ENCODE data around the gene TRIM33.
A peak's percentile ranks its signal among the peaks of the same experiment; 100 is the strongest.

TRIM33 gene

GRCh38 chr1:114352797-114353196, 158.2 kb downstream of the TRIM33 start:
- H3K4me3 ChIP-seq (replicated peaks in 1 of 2; ENCODE audit: low read depth in 2 of 2, low read length in 2 of 2), result no peak overlapping the region
- TF ChIP-seq CTCF (IDR thresholded peaks at IDR 0.05; ENCODE audit: low read depth, low read length), result no peak
- peak in 1 of 2 donors; percentile 63 for DNase-seq (ENCODE audit: low read depth in 2 of 2)

- no peak for TF ChIP-seq CTCF (IDR thresholded peaks at IDR 0.05; ENCODE audit: low read depth, low read length)
- DNase-seq (ENCODE audit: low read depth in 2 of 2), result no peak
- H3K4me3 ChIP-seq (replicated peaks in 1 of 2; ENCODE audit: low read depth in 2 of 2, low read length in 2 of 2), result no peak overlapping the region
These were observed 160.1 kb downstream of the TRIM33 start for GRCh38 chr1:114350731-114351445.

GRCh38 chr1:114349891-114350605, 161.0 kb downstream of the TRIM33 start:
- no peak for DNase-seq (ENCODE audit: low read depth in 2 of 2)
- no peak for TF ChIP-seq CTCF (IDR thresholded peaks at IDR 0.05; ENCODE audit: low read depth, low read length)
- no peak overlapping the region for H3K4me3 ChIP-seq (replicated peaks in 1 of 2; ENCODE audit: low read depth in 2 of 2, low read length in 2 of 2)

- no peak overlapping the region for H3K4me3 ChIP-seq (replicated peaks in 1 of 2; ENCODE audit: low read depth in 2 of 2, low read length in 2 of 2)
- no peak for TF ChIP-seq CTCF (IDR thresholded peaks at IDR 0.05; ENCODE audit: low read depth, low read length)
- no peak for DNase-seq (ENCODE audit: low read depth in 2 of 2)
These were observed 163.4 kb downstream of the TRIM33 start for GRCh38 chr1:114347431-114348209.

- peak; percentile 95 for DNase-seq (ENCODE audit: low read depth in 2 of 2)
- peak; percentile 100 for TF ChIP-seq CTCF (IDR thresholded peaks at IDR 0.05; ENCODE audit: low read depth, low read length)
- H3K4me3 ChIP-seq (replicated peaks in 1 of 2; ENCODE audit: low read depth in 2 of 2, low read length in 2 of 2), result peak overlapping the region; percentile 50 to 53
These were observed 164.4 kb downstream of the TRIM33 start for GRCh38 chr1:114346480-114347029.

- TF ChIP-seq CTCF (IDR thresholded peaks at IDR 0.05; ENCODE audit: low read depth, low read length), result no peak
- peak overlapping the region; percentile 50 to 53 for H3K4me3 ChIP-seq (replicated peaks in 1 of 2; ENCODE audit: low read depth in 2 of 2, low read length in 2 of 2)
- DNase-seq (ENCODE audit: low read depth in 2 of 2), result peak; percentile 9 to 34
These were observed 165.0 kb downstream of the TRIM33 start for GRCh38 chr1:114345930-114346479.
